ENCODE measurements around the gene PSMB1. TPM values are rescaled to one million over a fixed set of nuclear protein-coding genes. Genes with fewer than 3 reads are reported as not detected.

Gene PSMB1
- total RNA-seq, result 100 to 1,000 TPM; 160 to 198 TPM

DNA sequence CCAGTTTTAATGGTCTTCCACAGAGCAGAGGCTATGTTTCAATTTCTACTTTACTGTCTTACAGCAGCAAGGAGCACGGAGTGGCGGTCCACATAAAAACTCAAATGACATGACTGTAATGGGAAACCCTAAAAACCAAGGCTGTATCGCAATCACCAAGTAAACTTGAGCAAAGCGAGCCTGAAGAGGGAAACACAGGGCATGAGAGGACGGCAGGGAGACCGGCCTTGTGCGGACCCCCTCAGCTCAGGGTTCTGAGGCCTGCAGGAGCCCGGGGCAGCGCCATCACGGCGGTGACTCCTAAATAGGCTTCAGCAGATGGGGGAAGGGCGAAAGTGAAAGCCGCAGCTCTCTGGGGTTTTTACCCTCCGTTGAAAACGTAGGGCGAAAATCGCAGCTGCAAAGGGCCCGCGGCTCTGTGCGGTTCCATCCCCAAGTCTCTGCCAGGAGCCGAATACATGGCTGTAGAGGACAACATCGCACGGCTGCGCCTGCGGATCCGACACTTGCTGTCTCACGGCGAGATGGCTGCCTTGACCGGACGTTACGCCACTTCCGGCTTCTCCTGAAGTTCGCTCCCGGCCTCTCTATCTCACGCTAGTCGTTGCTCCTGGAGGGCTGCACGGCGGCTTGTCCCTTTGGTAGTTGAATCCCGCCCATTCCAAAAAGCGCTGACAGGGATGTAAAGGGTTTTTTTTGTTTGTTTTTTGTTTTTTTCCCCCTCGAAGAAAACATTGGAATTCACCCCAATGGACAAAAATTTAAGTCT, at the start of gene PSMB1:
PSMB1 (minus strand) TSS at position 543 of the 769 bp plus-strand sequence; CDS start at position 478, 65 bp downstream.
- Mint-ChIP-seq H3K4me3 (no peak within 1 kb of the TSS), H3K9me3 (ENCODE audit: low read depth) (no peaks in the 10 kb centered on the region), H3K4me1 (peaks cover 43% of the 10 kb centered on the region), H3K36me3 (peaks cover 27% of the 10 kb centered on the region), H3K27me3 (no peaks in the 10 kb centered on the region), H3K27ac (no peak within 1 kb of the TSS)
- CTCF ChIA-PET, result interaction anchor here (0.6 to 2.7 kb wide), 7 partner anchors 10 to 36 kb away, joined by 3 to 9 read pairs (median 3); no protein-coding TSS in a partner anchor
- DNase-seq (peak; percentile 90), ATAC-seq (peak; percentile 48)

DNA sequence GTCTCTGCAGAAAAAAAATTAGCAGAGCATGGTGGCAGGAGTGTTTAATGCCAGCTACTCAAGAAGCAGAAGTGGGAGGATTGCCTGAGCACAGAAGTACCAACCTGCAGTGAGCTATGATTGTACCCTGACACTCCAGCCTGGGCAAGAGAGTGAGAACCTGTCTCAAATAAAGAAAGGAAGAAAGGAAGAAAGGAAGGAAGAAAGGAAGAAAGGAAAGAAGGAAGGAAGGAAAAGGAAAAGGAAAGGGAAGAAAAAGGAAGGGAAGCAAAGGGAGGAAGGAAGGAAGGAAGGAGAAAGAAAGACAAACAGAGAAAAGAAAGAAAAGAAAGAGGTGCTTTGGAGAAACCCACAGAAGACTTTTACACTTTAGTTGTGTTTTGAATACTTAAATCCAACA, 44.2 kb upstream of the PSMB1 start:
- Mint-ChIP-seq H3K36me3 (no peaks in the 10 kb centered on the region), H3K4me3 (no peak overlapping the region), H3K27me3 (peaks cover 36% of the 10 kb centered on the region), H3K9me3 (ENCODE audit: low read depth) (peaks cover 2% of the 10 kb centered on the region), H3K27ac (no peak overlapping the region), H3K4me1 (peaks cover 2% of the 10 kb centered on the region)
- DNase-seq (no peak), ATAC-seq (no peak)
- CTCF ChIA-PET, result no interaction called here

DNA sequence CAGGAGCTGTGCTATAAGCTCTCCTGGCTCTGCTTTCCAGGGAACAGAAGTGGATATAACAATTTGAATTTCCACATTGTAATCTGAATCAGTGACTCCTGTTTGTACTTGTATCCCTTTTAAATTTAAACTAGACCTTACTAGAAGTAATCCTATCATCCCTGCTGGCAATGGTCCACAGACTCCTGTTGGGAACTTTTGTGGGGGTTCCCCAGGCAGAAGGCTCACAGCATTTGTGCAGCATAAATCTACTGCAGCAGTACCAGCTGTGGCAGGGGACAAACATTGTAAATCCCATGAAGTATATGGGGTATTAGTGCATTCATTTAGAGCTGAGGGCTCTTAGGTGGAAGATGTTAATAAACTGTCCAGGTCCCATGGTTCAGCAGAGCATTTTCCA, 43.3 kb upstream of the PSMB1 start:
- Mint-ChIP-seq H3K4me3 (no peak overlapping the region), H3K9me3 (ENCODE audit: low read depth) (peaks cover 3% of the 10 kb centered on the region), H3K27me3 (peaks cover 41% of the 10 kb centered on the region), H3K27ac (no peak overlapping the region), H3K36me3 (no peaks in the 10 kb centered on the region), H3K4me1 (peaks cover 2% of the 10 kb centered on the region)
- DNase-seq (no peak), ATAC-seq (no peak)
- CTCF ChIA-PET, result no interaction called here

DNA sequence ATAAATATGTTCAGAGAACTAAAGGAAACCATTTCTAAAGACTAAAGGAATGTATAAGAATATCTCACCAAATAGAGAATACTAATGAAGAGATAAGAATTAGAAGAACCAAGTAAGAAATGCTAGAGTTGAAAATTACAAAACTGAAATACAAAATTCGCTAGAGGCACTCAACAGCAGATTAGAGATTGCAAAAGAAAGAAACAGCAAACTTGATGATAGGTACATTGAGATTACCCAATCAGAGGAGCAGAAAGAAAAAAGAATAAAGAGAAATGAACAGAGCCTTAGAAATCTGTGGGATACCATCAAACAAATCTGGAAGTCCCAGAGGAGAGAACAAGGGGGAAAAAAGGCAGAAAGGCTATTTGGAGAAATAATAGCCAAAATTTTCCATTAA, 37.6 kb upstream of the PSMB1 start:
- DNase-seq, result no peak
- no peak for ATAC-seq
- CTCF ChIA-PET, result no interaction called here
- Mint-ChIP-seq H3K27ac (no peak overlapping the region), H3K9me3 (ENCODE audit: low read depth) (peaks cover 14% of the 10 kb centered on the region), H3K4me3 (no peak overlapping the region), H3K27me3 (peaks cover 39% of the 10 kb centered on the region), H3K36me3 (peaks cover 5% of the 10 kb centered on the region), H3K4me1 (no peaks in the 10 kb centered on the region)

DNA sequence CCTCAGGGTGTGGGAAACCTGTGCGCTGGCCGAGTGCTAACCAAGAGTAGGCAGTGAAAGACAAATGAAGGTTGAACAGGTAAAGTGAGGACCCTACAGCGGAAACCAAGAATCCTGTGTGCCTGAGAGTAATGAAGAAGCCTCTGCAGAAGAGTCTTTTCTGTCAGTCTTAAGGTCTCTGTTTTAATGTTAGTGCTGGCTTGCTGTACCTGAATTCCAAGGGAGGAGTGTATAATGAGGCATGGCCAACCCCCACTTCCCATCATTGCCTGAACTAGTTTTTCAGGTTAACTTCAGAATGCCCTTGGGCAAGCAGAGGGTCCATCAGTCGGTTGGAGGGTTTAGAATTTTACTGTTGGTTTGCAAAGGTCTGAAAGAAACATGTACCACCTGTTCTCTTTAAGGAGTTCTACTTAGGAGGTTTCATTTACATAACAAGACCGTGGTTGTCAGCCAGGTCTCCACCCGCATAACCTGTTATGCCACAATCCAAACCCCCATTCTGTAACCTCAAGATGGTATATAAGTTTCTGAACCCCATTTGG, 31.9 kb upstream of the PSMB1 start:
- Mint-ChIP-seq H3K4me3 (peak overlapping the region; percentile 98), H3K27me3 (peaks cover 7% of the 10 kb centered on the region), H3K36me3 (peaks cover 29% of the 10 kb centered on the region), H3K9me3 (ENCODE audit: low read depth) (peaks cover 2% of the 10 kb centered on the region), H3K4me1 (peaks cover 26% of the 10 kb centered on the region), H3K27ac (peak overlapping the region; percentile 95)
- CTCF ChIA-PET, result interaction anchor here (0.7 to 2.0 kb wide), 3 partner anchors 15 to 31 kb away, joined by 3 to 10 read pairs (median 8); partner anchors contain the start of gene TBP
- peak; percentile 1 for ATAC-seq
- DNase-seq, result no peak

DNA sequence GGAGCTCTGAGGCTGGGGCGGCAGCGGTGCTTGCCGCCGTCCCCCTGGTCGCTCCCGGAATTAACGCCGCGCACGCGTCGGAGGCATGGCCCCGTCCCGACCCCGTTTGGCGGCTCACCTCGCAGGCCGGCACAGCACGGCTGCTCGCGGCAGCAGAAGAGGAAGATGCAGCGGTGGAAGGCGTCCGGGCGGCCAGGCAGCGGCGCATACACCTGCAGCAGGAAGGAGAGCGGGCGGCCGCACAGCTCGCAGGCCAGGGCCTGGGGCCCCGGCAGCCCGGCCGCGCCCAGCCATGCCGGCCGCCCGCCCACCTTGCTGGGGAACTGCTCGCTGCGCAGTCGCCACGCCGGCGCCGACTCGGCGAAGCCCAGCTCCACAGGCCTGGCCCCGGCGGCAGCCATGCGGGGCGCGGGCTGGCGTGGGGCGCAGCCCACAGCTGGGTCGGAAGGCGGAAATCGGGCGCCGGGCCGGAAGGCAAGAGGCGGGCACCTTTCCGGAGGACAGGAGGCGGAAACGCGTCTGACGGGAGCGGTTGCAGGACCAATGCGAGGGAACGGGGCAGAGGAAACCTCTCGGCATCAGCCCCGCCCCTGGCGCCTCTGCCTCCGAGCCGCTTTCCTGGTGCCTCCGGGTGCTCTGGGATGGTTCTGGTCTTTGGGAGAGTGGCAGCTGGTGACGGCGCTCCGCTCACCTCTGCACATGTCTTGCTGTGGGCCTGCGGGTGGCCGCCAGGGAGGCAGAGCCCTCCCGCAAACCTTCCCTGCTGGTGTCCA, 31.3 kb upstream of the PSMB1 start, which contains the start of gene PDCD2:
PDCD2 (minus strand) TSS at position 457 of the 773 bp plus-strand sequence; CDS start at position 401, 56 bp downstream.
- H3K27me3 Mint-ChIP-seq, result peaks cover 3% of the 10 kb centered on the region
- peak within 1 kb of the TSS; percentile 95 for H3K27ac Mint-ChIP-seq
- peaks cover 26% of the 10 kb centered on the region for H3K4me1 Mint-ChIP-seq
- ATAC-seq, result peak; percentile 94
- DNase-seq, result peak; percentile 96
- no peaks in the 10 kb centered on the region for H3K9me3 Mint-ChIP-seq (ENCODE audit: low read depth)
- H3K4me3 Mint-ChIP-seq, result peak within 1 kb of the TSS; percentile 98
- H3K36me3 Mint-ChIP-seq, result peaks cover 30% of the 10 kb centered on the region
- CTCF ChIA-PET, result interaction anchor here (0.7 to 2.0 kb wide), 6 partner anchors 9 to 830 kb away, joined by 3 to 10 read pairs (median 8); partner anchors contain the start of gene TBP

DNA sequence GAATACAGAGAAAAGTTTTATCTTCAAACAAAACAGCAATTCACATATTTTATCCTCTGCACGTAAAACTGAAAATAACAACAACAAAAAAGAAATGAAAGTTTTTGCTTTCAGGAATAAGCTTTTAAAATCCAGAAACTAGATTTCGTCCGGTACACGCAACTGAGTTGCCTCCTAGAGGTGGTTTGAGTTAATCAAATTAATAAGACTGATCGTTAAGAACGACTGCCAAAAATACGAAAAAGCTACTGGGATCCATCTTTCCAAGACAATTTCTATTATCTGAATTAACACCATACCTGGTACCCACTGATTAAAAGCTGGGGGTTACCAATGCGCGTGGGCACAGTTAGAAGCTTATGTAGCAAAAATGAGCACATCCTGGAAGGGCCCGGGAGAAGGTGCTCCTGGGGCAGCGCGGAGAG, 30.7 kb upstream of the PSMB1 start:
- no peak for ATAC-seq
- H3K9me3 Mint-ChIP-seq (ENCODE audit: low read depth), result no peaks in the 10 kb centered on the region
- CTCF ChIA-PET, result interaction anchor here (1.1 to 2.0 kb wide), 5 partner anchors 9 to 829 kb away, joined by 3 to 10 read pairs (median 8); partner anchors contain the start of gene TBP
- peaks cover 35% of the 10 kb centered on the region for H3K36me3 Mint-ChIP-seq
- H3K27me3 Mint-ChIP-seq, result peaks cover 1% of the 10 kb centered on the region
- H3K27ac Mint-ChIP-seq, result peak overlapping the region; percentile 91
- H3K4me1 Mint-ChIP-seq, result peaks cover 26% of the 10 kb centered on the region
- peak overlapping the region; percentile 98 for H3K4me3 Mint-ChIP-seq
- no peak for DNase-seq

DNA sequence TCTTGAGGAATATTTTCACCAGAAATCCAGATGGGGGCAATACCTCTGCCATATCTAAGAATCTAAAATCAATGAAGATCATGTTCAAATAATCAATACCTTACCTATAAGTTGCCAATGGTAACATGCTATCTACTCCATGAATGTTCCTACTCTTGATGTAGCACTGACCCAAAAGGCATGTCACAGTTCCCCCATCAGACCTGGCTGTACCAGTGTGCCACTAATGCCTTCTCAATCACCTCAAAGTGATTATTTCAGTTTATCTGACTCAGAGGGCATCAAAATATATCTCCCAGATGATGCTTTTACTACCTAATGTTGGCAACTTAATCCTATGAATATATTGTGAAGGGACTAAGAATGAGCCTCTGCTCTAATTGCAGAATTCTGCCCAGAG, 25.8 kb upstream of the PSMB1 start:
- H3K4me3 Mint-ChIP-seq, result no peak overlapping the region
- H3K27me3 Mint-ChIP-seq, result no peaks in the 10 kb centered on the region
- CTCF ChIA-PET, result no interaction called here
- ATAC-seq (no peak), DNase-seq (no peak)
- peak overlapping the region; percentile 35 for H3K27ac Mint-ChIP-seq
- peaks cover 46% of the 10 kb centered on the region for H3K36me3 Mint-ChIP-seq
- H3K9me3 Mint-ChIP-seq (ENCODE audit: low read depth), result no peaks in the 10 kb centered on the region
- H3K4me1 Mint-ChIP-seq, result peaks cover 19% of the 10 kb centered on the region

DNA sequence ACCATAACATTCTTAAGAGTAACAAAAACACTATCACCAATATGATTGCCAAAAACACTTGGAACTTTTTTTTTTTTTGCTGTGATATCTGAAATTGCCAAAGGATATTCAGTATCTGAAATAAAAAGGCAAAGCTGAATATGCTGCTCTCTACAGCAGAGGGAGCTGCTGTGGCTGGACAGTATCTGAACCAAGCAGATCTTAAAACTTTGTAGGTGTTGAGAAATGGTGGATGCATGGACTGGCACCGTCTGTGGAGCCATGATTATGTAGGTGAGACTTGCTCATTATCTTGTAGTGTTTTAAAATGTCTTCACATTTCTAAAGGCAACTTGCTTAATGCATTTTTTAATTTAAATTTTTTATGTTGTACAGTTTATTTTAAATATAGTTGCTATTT, 22.1 kb upstream of the PSMB1 start:
- Mint-ChIP-seq H3K27ac (no peak overlapping the region), H3K4me1 (no peaks in the 10 kb centered on the region), H3K36me3 (peaks cover 25% of the 10 kb centered on the region), H3K4me3 (no peak overlapping the region), H3K9me3 (ENCODE audit: low read depth) (no peaks in the 10 kb centered on the region), H3K27me3 (no peaks in the 10 kb centered on the region)
- ATAC-seq, result no peak
- DNase-seq, result no peak
- CTCF ChIA-PET, result interaction anchor here (0.7 to 1.4 kb wide), 3 partner anchors 9 to 22 kb away, joined by 3 to 8 read pairs (median 3); partner anchors contain the start of genes PDCD2 and PSMB1

DNA sequence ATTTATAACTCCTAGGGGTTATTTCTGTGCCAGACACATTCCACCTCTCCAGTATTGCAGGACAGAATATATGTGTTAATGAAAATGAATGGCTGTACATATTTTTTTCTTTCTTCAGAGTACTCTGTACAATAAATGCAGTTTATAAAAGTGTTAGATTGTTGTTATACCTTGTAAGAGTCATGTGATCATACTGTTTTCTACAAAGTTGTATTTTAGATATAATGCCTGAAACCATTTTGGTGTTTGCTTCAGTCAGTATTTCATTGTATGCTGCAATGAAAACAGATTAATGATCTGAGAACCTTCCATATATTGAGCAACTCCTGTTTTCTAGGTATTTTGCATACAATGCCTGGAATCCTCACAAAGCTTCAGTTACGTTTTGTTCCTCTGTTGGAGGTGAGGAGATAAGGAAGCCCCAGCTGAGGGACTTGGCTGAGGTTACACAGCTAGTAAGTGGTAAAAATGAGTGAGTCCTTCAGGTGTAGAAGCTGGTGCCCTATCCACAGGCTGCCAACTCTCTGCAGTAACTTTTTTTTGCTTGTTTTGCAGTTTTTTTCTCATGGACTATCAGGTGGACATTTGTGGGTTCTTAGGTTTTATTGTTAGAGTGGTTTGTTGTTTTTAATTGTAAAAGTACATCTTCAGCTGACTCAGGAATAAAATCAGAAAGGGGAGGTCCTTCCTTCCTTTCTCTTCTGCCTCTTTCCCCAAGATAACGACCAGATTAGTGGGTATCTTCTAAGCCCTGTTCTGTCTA, 19.8 kb upstream of the PSMB1 start:
- CTCF ChIA-PET, result no interaction called here
- Mint-ChIP-seq H3K4me1 (no peaks in the 10 kb centered on the region), H3K36me3 (peaks cover 24% of the 10 kb centered on the region), H3K27me3 (no peaks in the 10 kb centered on the region), H3K27ac (peak overlapping the region; percentile 43), H3K4me3 (no peak overlapping the region), H3K9me3 (ENCODE audit: low read depth) (no peaks in the 10 kb centered on the region)
- DNase-seq, result no peak
- ATAC-seq, result no peak

DNA sequence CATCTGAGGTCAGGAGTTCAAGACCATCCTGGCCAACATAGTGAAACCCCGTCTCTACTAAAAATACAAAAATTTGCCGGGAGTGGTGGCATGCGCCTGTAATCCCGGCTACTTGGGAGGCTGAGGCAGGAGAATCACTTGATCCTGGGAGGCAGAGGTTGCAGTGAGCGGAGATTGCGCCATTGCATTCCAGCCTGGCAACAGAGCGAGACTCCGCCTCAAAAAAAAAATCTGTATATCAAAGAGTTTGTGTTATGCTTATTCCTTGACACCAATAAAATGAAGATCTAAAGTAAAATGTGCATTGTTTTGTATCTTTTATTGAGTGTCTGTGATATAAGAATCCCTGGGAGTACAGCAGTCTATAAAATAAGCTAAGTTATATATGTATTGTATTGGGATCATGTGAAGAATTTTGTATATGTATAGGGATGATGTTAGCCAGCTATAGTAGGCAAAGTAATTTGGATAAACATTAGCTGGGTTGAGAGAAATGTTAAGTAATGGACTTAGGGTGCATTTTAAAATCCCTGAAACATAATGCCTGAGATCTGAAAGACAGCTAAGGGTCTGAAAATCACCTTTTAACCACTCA, 11.9 kb upstream of the PSMB1 start:
- no peaks in the 10 kb centered on the region for H3K9me3 Mint-ChIP-seq (ENCODE audit: low read depth)
- CTCF ChIA-PET, result interaction anchor here (0.6 kb wide), 1 partner anchor 9 kb away, joined by 3 read pairs; no protein-coding TSS in a partner anchor
- H3K4me1 Mint-ChIP-seq, result peaks cover 3% of the 10 kb centered on the region
- H3K4me3 Mint-ChIP-seq, result no peak overlapping the region
- H3K36me3 Mint-ChIP-seq, result peaks cover 35% of the 10 kb centered on the region
- H3K27ac Mint-ChIP-seq, result no peak overlapping the region
- no peaks in the 10 kb centered on the region for H3K27me3 Mint-ChIP-seq
- DNase-seq, result no peak
- ATAC-seq, result no peak

DNA sequence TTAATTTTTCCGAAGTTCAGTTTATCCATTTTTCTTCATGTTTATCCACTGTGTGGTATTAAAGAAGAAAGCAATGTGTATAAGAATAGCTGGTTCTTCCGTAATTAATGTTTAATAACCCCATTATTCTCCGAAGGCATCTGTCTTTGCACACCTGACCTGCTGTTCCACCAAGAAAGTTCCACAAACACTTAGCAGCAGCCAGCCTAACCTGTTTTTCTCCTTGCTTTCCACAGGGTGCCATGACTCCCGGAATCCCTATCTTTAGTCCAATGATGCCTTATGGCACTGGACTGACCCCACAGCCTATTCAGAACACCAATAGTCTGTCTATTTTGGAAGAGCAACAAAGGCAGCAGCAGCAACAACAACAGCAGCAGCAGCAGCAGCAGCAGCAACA, 8.4 kb upstream of the PSMB1 start:
- no peak overlapping the region for H3K4me3 Mint-ChIP-seq
- CTCF ChIA-PET, result no interaction called here
- DNase-seq (no peak), ATAC-seq (no peak)
- H3K9me3 Mint-ChIP-seq (ENCODE audit: low read depth), result no peaks in the 10 kb centered on the region
- H3K27me3 Mint-ChIP-seq, result no peaks in the 10 kb centered on the region
- H3K27ac Mint-ChIP-seq, result no peak overlapping the region
- H3K4me1 Mint-ChIP-seq, result peaks cover 15% of the 10 kb centered on the region
- peaks cover 39% of the 10 kb centered on the region for H3K36me3 Mint-ChIP-seq

Data from activated CD8-positive, alpha-beta memory T cell treated with anti-CD3 and anti-CD28 coated beads, Interleukin-2, amount 10 ng/mL, durations not matched to agents 7 days and 5 days (primary cell).